Mucosa of gallbladder (tissue), 1 donor: ENCODE results near the gene CARD6. TPM values are rescaled to one million over a fixed set of nuclear protein-coding genes. Genes with fewer than 3 reads are reported as not detected.
"Not testable (repeated sequence)": the region's sequence is repeated elsewhere in the genome, so short reads cannot be mapped to it uniquely, and the experiment has no call there.

Experiments
- DNase-seq: peaks from one replicate; pipeline ENCODE4 v3.0.0-alpha.2; 2020; ENCODE audit warnings: low spot score
- total RNA-seq: library from RNA; stranded (reverse); gene quantifications from one replicate; pipeline ENCODE4 v1.2.1, GENCODE V29; 2021
- donor health status: DM: no; HTN: no; CAD: no.

CARD6 gene
- total RNA-seq, 1 donor from 2014 or later, result 21.9 TPM

- DNase-seq, result no peak
Measured at GRCh38 chr5:40828690-40829661, 12.2 kb upstream of the CARD6 start.

- DNase-seq, result no peak
Measured at GRCh38 chr5:40829748-40830533, 11.2 kb upstream of the CARD6 start.

- no peak for DNase-seq
Measured at GRCh38 chr5:40831346-40832210, 9.6 kb upstream of the CARD6 start.

- no peak for DNase-seq
Measured at GRCh38 chr5:40832345-40832744, 8.8 kb upstream of the CARD6 start.

- no peak for DNase-seq
Measured at GRCh38 chr5:40833712-40834229, 7.4 kb upstream of the CARD6 start.

- no peak for DNase-seq
Measured at GRCh38 chr5:40834391-40834848, 6.7 kb upstream of the CARD6 start.

GRCh38 chr5:40834849-40835787 is 6.0 kb upstream of the CARD6 start, which contains the start of gene RPL37:
RPL37 (minus strand) TSS chr5:40835222; CDS start chr5:40835185, 37 bp downstream.
- peak; percentile 97 for DNase-seq

GRCh38 chr5:40838086-40838485 is 3.1 kb upstream of the CARD6 start:
- DNase-seq, result no peak

- DNase-seq, result no peak
Measured at GRCh38 chr5:40842351-40842750, 1.2 kb downstream of the CARD6 start.

GRCh38 chr5:40844565-40844964 is 3.4 kb downstream of the CARD6 start:
- DNase-seq, result no peak

GRCh38 chr5:40846371-40846770 is 5.2 kb downstream of the CARD6 start:
- no peak for DNase-seq

- DNase-seq, result no peak
Measured at GRCh38 chr5:40847525-40847924, 6.4 kb downstream of the CARD6 start.

GRCh38 chr5:40853632-40854192 is 12.5 kb downstream of the CARD6 start:
- DNase-seq, result no peak

GRCh38 chr5:40860711-40861110 is 19.5 kb downstream of the CARD6 start:
- no peak for DNase-seq

GRCh38 chr5:40865004-40865403 is 23.8 kb downstream of the CARD6 start:
- not testable (repeated sequence) for DNase-seq

GRCh38 chr5:40866844-40867243 is 25.7 kb downstream of the CARD6 start:
- no peak for DNase-seq

- DNase-seq, result no peak
Measured at GRCh38 chr5:40869384-40869783, 28.2 kb downstream of the CARD6 start.

- no peak for DNase-seq
Measured at GRCh38 chr5:40871177-40871576, 30.0 kb downstream of the CARD6 start.

- not testable (repeated sequence) for DNase-seq
Measured at GRCh38 chr5:40872253-40872652, 31.1 kb downstream of the CARD6 start.
